HepG2 (cell line): ENCODE results near the gene SPG7. TPM values are rescaled to one million over a fixed set of nuclear protein-coding genes. Genes with fewer than 3 reads are reported as not detected.

Experiments used
- DR1 ChIP-seq: sonication (generic); formaldehyde crosslinking; IDR thresholded peaks from 2 replicates; pipeline ENCODE4 v1.8.0; 2021; ENCODE audit warnings: mild to moderate bottlenecking, missing genetic modification reagents, inconsistent platforms
- FOXC1 ChIP-seq: sonication (generic); formaldehyde crosslinking; IDR thresholded peaks from 2 replicates; pipeline ENCODE4 v1.8.0; 2022; ENCODE audit warnings: mild to moderate bottlenecking, missing genetic modification reagents, borderline replicate concordance
- GPN1 ChIP-seq: sonication (generic); formaldehyde crosslinking; IDR thresholded peaks from 2 replicates; pipeline ENCODE4 v1.5.1; 2020; ENCODE audit warnings: missing genetic modification reagents, borderline replicate concordance
- KLF16 ChIP-seq, 2 experiments: sonication (generic) in 1 of 2; formaldehyde crosslinking in 1 of 2; IDR thresholded peaks; 2 replicates each; pipeline versions ENCODE4 v1.6.1 to v1.8.0; 2016 to 2023; ENCODE audit warnings: missing genetic modification reagents in 2 of 2, missing compliant biosample characterization in 1 of 2
- MAFF ChIP-seq: IDR thresholded peaks from 2 replicates; pipeline ENCODE4 v1.6.1; 2011; ENCODE audit warnings: low read depth, low read length, improper control_type of control experiment
- NONO ChIP-seq, 2 experiments: fragments of 450-650 bp in 1 of 2; sonication (generic) in 1 of 2; formaldehyde crosslinking in 1 of 2; IDR thresholded peaks in 1 of 2; conservative IDR thresholded peaks in 1 of 2; 2 replicates each; pipeline versions ENCODE4 v1.6.1 to v1.8.0; 2017 to 2022; ENCODE audit warnings: mild to moderate bottlenecking in 1 of 2, missing genetic modification reagents in 1 of 2, moderate library complexity in 1 of 2
- RCOR2 ChIP-seq: IDR thresholded peaks from 2 replicates; pipeline ENCODE4 v1.6.1; 2016; ENCODE audit warnings: missing biosample characterization, missing genetic modification reagents
- SP4 ChIP-seq: sonication (generic); formaldehyde crosslinking; IDR thresholded peaks from 2 replicates; pipeline ENCODE4 v1.8.1; 2023; ENCODE audit warnings: mild to moderate bottlenecking, missing genetic modification reagents
- ZBTB3 ChIP-seq: sonication (generic); formaldehyde crosslinking; IDR thresholded peaks from 2 replicates; pipeline ENCODE4 v1.4.0; 2020; ENCODE audit warnings: low read depth, mild to moderate bottlenecking, moderate library complexity, missing genetic modification reagents, borderline replicate concordance
- ZBTB8A ChIP-seq: sonication (generic); formaldehyde crosslinking; IDR thresholded peaks from 2 replicates; pipeline ENCODE4 v1.4.0; 2020; ENCODE audit warnings: mild to moderate bottlenecking, low read depth, missing genetic modification reagents, borderline replicate concordance
- ZNF121 ChIP-seq: sonication (generic); formaldehyde crosslinking; IDR thresholded peaks from 2 replicates; pipeline ENCODE4 v1.5.0; 2020; ENCODE audit warnings: mild to moderate bottlenecking, missing genetic modification reagents
- ZNF33B ChIP-seq: sonication (generic); formaldehyde crosslinking; IDR thresholded peaks from 2 replicates; pipeline ENCODE4 v1.5.1; 2020; ENCODE audit warnings: mild to moderate bottlenecking, missing genetic modification reagents
- ZNF724P ChIP-seq: sonication (generic); formaldehyde crosslinking; IDR thresholded peaks from 2 replicates; pipeline ENCODE4 v1.8.0; 2022; ENCODE audit warnings: missing genetic modification reagents, borderline replicate concordance
- polyA plus RNA-seq, 8 experiments: library from polyadenylated mRNA; depleted of rRNA in 3 of 8; stranded (reverse) in 7 of 8; unstranded in 1 of 8; fragments of >200 nt; fragmentation: Illumina TruSeq in 4 of 8; extraction: Trizol in 4 of 8; gene quantifications; 2 replicates each; pipeline versions ENCODE4 v1.2.1 to v1.2.3, GENCODE V29; 2011 to 2016; ENCODE audit warnings: low read depth in 4 of 8, missing spikeins in 1 of 8, mixed read lengths in 1 of 8; ENCODE audit not compliant: insufficient read depth in 1 of 8
- total RNA-seq, 5 experiments: library from RNA; depleted of rRNA; stranded (reverse); fragments of >200 nt; fragmentation: Illumina TruSeq; extraction: Trizol; gene quantifications; 2 replicates each; pipeline ENCODE4 v1.2.3, GENCODE V29; 2016; ENCODE audit warnings: low read depth in 1 of 5
- TF ChIP-seq, protein P1 (sequence below): fragments of 450-650 bp; IDR thresholded peaks from 2 replicates; pipeline ENCODE4 v1.6.1; 2017; ENCODE audit warnings: mild to moderate bottlenecking
- TF ChIP-seq, protein P2 (sequence below): sonication (generic); formaldehyde crosslinking; IDR thresholded peaks from 2 replicates; pipeline ENCODE4 v1.8.0; 2022; ENCODE audit warnings: low read depth, missing genetic modification reagents
- TF ChIP-seq, protein P3 (sequence below): sonication (generic); formaldehyde crosslinking; IDR thresholded peaks from 2 replicates; pipeline ENCODE4 v1.9.0; 2021; ENCODE audit warnings: mild to moderate bottlenecking, missing genetic modification reagents

The SPG7 gene
- total and polyA plus RNA-seq, 2 of the 13 experiments (the other 11 are each of a cell fraction or from before 2014, with no cell fraction given), result 66.0 to 136 TPM

DNA sequence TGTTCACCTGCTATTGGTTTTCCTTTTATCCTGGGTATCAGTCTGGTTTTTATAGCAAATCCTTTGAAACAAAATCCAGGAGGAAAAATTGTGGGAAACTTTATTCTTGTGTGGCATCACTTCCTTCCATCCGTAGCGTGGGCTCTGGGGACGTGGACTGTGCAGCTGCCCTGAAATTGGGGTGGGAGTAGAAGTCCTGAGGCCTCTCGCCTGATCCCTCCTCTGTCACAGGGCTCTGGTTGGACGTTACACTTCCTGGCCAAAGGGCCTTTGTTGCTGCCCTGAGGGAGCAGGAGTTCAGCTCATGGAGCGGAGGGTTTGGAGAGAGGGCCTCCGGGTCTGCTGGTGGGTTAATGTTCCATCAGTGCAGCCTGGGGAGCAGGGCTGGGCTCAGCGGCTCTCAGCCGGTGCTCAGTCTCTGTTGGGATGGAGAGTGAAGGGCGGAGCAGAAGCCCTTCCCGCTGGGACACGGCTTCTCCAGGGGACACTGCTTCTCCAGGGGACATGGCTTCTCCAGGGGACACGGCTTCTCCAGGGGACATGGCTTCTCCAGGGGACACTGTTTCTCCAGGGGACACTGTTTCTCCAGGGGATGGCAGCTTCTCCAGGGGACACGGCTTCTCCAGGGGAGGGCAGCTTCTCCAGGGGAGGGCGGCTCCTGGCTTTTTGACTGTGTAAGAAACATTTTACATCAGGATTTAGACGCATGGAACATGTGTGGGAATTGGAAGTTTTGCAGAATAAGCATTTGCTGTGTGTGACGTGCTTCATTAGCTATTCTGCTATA, 37.0 kb downstream of the SPG7 start (continued):
- TF ChIP-seq, protein P1, sequence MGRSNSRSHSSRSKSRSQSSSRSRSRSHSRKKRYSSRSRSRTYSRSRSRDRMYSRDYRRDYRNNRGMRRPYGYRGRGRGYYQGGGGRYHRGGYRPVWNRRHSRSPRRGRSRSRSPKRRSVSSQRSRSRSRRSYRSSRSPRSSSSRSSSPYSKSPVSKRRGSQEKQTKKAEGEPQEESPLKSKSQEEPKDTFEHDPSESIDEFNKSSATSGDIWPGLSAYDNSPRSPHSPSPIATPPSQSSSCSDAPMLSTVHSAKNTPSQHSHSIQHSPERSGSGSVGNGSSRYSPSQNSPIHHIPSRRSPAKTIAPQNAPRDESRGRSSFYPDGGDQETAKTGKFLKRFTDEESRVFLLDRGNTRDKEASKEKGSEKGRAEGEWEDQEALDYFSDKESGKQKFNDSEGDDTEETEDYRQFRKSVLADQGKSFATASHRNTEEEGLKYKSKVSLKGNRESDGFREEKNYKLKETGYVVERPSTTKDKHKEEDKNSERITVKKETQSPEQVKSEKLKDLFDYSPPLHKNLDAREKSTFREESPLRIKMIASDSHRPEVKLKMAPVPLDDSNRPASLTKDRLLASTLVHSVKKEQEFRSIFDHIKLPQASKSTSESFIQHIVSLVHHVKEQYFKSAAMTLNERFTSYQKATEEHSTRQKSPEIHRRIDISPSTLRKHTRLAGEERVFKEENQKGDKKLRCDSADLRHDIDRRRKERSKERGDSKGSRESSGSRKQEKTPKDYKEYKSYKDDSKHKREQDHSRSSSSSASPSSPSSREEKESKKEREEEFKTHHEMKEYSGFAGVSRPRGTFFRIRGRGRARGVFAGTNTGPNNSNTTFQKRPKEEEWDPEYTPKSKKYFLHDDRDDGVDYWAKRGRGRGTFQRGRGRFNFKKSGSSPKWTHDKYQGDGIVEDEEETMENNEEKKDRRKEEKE, result no peak
- TF ChIP-seq, protein P2, sequence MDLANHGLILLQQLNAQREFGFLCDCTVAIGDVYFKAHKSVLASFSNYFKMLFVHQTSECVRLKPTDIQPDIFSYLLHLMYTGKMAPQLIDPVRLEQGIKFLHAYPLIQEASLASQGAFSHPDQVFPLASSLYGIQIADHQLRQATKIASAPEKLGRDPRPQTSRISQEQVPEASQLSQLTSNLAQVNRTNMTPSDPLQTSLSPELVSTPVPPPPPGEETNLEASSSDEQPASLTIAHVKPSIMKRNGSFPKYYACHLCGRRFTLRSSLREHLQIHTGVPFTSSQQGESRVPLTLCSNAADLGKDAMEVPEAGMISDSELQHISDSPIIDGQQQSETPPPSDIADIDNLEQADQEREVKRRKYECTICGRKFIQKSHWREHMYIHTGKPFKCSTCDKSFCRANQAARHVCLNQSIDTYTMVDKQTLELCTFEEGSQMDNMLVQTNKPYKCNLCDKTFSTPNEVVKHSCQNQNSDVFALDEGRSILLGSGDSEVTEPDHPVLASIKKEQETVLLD (CRISPR knock-in tag), result no peak
- no peak for TF ChIP-seq GPN1 (CRISPR knock-in tag)
- TF ChIP-seq RCOR2 (CRISPR knock-in tag), result peak; percentile 25; the same call in 1 of the 2 replicates
- no peak for TF ChIP-seq FOXC1 (CRISPR knock-in tag)
- TF ChIP-seq, protein P3, sequence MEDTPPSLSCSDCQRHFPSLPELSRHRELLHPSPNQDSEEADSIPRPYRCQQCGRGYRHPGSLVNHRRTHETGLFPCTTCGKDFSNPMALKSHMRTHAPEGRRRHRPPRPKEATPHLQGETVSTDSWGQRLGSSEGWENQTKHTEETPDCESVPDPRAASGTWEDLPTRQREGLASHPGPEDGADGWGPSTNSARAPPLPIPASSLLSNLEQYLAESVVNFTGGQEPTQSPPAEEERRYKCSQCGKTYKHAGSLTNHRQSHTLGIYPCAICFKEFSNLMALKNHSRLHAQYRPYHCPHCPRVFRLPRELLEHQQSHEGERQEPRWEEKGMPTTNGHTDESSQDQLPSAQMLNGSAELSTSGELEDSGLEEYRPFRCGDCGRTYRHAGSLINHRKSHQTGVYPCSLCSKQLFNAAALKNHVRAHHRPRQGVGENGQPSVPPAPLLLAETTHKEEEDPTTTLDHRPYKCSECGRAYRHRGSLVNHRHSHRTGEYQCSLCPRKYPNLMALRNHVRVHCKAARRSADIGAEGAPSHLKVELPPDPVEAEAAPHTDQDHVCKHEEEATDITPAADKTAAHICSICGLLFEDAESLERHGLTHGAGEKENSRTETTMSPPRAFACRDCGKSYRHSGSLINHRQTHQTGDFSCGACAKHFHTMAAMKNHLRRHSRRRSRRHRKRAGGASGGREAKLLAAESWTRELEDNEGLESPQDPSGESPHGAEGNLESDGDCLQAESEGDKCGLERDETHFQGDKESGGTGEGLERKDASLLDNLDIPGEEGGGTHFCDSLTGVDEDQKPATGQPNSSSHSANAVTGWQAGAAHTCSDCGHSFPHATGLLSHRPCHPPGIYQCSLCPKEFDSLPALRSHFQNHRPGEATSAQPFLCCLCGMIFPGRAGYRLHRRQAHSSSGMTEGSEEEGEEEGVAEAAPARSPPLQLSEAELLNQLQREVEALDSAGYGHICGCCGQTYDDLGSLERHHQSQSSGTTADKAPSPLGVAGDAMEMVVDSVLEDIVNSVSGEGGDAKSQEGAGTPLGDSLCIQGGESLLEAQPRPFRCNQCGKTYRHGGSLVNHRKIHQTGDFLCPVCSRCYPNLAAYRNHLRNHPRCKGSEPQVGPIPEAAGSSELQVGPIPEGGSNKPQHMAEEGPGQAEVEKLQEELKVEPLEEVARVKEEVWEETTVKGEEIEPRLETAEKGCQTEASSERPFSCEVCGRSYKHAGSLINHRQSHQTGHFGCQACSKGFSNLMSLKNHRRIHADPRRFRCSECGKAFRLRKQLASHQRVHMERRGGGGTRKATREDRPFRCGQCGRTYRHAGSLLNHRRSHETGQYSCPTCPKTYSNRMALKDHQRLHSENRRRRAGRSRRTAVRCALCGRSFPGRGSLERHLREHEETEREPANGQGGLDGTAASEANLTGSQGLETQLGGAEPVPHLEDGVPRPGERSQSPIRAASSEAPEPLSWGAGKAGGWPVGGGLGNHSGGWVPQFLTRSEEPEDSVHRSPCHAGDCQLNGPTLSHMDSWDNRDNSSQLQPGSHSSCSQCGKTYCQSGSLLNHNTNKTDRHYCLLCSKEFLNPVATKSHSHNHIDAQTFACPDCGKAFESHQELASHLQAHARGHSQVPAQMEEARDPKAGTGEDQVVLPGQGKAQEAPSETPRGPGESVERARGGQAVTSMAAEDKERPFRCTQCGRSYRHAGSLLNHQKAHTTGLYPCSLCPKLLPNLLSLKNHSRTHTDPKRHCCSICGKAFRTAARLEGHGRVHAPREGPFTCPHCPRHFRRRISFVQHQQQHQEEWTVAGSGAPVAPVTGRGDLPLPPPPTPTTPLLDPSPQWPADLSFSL (CRISPR knock-in tag), result no peak
- 0 out of 4 replicates have a peak, but pooled peaks of 1 of the 2 experiments have one; percentile 6 for TF ChIP-seq KLF16 (CRISPR knock-in tag; IDR thresholded peaks at IDR 0.05)
- TF ChIP-seq ZNF121, result peak; percentile 31; the same call in 1 of the 2 replicates
- no peak for TF ChIP-seq SP4 (CRISPR knock-in tag)
- TF ChIP-seq ZBTB3 (CRISPR knock-in tag), result no peak
- no peak for TF ChIP-seq ZBTB8A (CRISPR knock-in tag)
- no peak for TF ChIP-seq NONO (IDR thresholded peaks at IDR 0.05)
- peak; percentile 61; the same call in 1 of the 2 replicates for TF ChIP-seq NONO (CRISPR knock-in tag; conservative IDR thresholded peaks at IDR 0.05)
- 0 out of 2 replicates have a peak, but pooled peaks have one; percentile 26 for TF ChIP-seq ZNF33B (CRISPR knock-in tag)
- TF ChIP-seq ZNF724P, result peak; percentile 35; the same call in 1 of the 2 replicates
- 0 out of 2 replicates have a peak, but pooled peaks have one; percentile 53 for TF ChIP-seq DR1 (CRISPR knock-in tag)
- peak; percentile 58 for TF ChIP-seq MAFF
